Measurements from ENCODE around the gene MMP27. TPM values are rescaled to one million over a fixed set of nuclear protein-coding genes. Genes with fewer than 3 reads are reported as not detected.

The MMP27 gene
- polyA plus RNA-seq, 4 donors = not detected

DNA sequence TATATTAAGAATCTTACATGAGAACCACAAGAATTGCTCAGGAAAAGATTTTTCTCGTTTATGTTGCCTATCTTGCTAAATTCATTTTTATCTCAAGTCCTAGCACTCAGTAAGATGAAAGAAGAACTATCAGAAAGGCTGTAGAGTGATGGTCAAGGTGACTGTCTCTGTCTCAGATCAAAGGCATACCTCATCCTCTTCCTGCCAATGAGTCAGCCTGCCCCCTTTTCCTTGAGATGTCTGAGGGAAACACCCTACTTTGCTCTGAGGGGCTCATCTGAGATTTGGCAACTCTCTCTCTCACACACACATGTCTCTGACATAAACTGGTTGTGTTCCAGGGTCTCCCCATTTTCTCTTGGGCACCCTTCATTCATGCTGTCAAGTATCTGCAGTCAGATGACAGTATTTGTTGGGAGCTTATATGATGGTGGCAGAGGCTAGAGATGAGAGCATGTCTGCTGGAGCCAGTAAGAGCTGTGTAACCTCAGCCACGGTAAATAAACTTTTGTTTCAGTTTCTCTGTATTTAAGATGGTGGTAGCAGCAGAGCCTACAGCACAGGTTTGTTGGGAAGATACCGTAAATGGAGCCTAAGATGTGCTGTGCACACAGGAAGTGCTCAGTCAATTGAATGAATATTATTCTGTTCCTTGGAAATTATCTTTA is 1.6 kb downstream of the MMP27 start:
- DNase-seq (ENCODE audit: low read depth in 4 of 4, low spot score in 3 of 4) = no peak

DNA sequence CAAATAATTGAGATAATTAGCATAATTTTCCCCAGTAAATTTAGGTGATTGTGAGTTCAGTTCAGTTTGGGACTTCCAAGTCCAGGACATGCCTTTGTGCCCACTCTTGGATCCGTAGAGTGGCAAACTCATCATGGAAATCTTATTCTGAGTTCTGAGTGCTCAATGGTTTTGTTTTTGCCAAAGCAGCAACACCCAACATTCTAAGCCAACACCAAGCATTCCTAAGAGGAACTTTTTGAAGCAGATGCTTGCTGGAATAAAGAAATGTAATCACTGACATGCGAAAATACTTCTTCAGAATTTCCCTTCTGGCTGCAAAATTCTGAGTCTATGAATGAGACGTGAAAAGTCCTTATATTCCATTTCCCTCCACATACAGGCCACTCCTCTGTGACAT is 10.4 kb downstream of the MMP27 start:
- DNase-seq (ENCODE audit: low read depth in 4 of 4, low spot score in 3 of 4) = no peak

DNA sequence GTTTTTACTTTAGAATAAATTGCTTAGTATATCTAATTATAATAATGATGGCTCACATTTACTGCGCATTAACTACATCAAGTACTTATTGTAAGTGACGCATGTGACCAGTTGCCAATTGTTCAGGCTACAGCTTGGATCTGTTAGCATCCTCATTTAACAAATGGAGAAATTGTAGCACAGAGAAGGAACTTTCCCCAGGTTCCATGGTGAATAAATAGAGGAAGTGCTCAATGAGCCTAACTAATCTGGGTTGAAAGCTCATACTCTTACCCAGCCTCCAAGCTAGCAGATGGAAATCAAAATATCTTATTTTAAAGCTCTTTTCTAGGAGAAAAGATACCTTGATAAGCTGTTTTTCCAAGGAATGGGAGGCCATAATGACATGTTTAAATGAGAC is 19.8 kb downstream of the MMP27 start:
- no peak for DNase-seq (ENCODE audit: low read depth in 4 of 4, low spot score in 3 of 4)

DNA sequence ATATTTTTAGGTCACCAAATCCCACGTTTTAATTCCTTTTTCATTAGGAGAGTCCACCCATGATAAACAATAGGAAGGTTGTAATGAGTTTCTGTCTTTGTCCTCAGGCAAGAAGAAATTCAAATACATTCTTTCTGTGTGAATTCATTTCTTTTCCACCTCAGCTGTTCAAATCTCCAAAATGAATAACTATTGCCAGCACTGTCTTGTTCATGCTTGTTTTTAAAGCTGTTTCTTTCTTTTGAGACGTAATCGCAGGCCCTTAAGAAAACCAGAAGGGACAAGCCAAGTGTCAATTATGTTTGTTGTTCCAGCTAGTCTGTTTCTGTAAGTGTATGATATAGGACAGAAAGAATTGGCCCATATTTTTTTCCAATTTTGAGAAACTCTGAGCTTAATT is 20.2 kb downstream of the MMP27 start:
- DNase-seq (ENCODE audit: low read depth in 4 of 4, low spot score in 3 of 4) = no peak

DNA sequence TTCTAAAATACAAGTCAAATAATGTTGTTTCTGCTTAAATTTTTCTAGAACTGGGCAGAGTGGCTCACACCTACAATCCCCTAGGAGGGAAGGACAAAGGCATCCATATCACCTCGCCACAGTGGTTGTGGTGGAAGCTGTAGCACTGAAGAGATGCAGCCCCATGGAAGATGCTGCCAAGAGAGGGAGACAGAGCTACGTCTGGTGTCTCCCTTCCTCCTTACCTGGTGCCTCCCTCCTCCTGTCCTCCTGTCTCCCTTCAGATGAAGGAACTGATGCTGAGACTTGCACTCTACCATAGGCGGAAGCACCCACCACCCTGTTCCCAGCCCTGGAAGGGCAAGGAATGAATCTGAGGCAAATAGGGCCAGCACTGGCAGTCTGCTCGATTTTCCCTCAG is 22.3 kb downstream of the MMP27 start:
- no peak for DNase-seq (ENCODE audit: low read depth in 4 of 4, low spot score in 3 of 4)

DNA sequence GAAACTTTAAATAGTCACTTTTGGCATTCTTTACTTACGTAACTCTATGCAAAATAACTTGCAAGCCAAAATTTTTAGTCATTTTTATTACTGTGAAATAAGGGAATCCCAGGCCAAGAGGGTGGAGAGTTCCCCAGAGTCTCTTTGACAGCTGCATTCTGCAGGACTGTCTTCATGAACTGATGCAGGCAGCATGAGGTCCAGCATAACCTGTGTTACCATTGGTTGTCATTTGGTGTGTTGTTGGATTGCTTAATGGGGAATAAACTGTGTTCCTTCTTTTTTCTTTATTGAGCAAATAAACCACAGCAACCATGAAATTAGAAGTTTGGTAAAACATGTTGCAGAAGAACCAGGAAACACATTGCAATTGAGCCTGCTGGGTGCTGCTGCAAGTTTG is 24.6 kb downstream of the MMP27 start:
- DNase-seq (ENCODE audit: low read depth in 4 of 4, low spot score in 3 of 4) = no peak

DNA sequence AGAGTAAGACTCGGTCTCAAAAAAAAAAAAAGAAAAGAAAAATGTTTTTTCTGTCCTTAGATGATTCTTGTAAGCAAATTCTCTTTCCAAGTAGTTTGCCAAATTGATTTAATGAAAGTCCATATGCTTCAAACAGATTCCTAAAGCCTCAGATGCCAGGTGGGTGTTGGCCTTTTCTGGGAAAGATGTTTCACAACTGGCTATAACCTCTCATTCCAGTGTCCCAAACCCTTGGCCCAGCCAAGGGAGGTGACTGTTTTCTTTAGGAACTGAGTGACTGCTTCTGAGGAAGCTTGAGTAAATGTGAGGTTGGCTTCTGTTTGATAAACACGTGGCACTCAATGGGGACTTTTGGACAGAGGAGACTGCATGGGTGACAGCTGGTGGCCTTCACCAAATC is 27.5 kb downstream of the MMP27 start:
- DNase-seq (ENCODE audit: low read depth in 4 of 4, low spot score in 3 of 4) = no peak

DNA sequence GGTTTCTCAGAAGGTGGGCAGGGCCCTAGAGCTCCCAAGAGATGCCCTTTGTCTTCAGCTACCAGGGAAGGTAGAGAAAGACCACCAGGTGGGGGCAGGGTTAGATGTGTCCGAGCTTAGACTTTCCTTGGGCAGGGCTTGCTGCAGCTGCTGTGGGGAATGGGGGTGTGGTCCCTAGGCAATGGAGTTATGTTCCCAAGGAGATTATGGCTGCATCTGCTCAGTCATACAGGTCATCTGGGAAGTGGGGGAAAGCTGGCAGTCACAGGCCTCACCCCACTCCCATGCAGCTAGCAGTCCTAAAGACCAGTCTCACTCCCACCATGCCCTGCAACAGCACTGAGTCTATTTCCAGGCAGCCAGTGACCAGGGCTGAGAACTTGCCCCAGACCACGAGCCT is 29.5 kb downstream of the MMP27 start:
- no peak for DNase-seq (ENCODE audit: low read depth in 4 of 4, low spot score in 3 of 4)

DNA sequence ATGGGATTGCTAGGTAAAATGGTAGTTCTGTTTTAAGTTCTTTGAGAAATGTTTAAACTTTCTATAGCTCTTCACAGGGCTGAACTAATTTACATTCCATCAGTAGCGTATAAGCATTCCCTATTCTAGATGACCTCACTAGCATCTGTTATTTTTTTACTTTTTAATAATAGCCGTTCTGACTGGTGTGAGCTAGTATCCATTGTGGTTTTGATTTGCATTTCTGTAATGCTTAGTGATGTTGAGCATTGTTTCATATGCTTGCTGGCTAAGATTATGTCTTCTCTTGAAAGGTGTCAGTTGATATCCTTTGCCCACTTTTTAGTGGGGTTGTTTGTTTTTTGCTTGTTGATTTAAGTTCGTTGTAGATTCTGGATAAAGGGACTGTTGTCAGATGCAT is 35.9 kb downstream of the MMP27 start:
- no peak for DNase-seq (ENCODE audit: low read depth in 4 of 4, low spot score in 3 of 4)

DNA sequence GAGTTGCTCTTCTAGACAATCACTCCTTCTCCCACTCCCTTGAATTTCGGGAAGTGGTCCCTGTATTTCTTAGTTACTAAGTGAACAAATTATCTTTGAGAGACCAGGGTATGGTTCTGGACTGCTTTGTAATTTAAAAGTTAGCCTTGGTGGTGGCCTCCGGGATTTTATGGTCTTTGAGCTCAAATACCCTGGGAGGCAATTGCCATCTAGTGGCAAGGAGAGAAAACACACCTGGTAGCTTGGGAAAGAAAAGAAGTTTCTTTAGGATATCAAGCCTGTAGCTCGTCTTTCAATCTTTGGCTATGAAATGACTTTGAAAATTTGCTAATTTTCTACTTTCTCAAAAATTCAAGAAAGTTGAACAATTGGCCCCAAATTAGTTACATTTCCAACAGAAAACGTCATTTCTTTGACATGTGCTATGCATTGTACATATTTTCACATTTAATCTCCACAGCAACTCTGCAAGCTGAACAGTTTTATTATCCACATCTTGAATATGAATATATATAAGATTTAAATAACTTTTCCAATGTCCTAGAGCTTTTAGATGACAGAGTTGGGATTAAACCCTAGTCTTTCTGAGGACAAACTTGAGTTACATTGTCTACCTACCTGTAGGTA is 39.1 kb downstream of the MMP27 start:
- peak in 2 of 4 donors; percentile 6 to 9 for DNase-seq (ENCODE audit: low read depth in 4 of 4, low spot score in 3 of 4)

DNA sequence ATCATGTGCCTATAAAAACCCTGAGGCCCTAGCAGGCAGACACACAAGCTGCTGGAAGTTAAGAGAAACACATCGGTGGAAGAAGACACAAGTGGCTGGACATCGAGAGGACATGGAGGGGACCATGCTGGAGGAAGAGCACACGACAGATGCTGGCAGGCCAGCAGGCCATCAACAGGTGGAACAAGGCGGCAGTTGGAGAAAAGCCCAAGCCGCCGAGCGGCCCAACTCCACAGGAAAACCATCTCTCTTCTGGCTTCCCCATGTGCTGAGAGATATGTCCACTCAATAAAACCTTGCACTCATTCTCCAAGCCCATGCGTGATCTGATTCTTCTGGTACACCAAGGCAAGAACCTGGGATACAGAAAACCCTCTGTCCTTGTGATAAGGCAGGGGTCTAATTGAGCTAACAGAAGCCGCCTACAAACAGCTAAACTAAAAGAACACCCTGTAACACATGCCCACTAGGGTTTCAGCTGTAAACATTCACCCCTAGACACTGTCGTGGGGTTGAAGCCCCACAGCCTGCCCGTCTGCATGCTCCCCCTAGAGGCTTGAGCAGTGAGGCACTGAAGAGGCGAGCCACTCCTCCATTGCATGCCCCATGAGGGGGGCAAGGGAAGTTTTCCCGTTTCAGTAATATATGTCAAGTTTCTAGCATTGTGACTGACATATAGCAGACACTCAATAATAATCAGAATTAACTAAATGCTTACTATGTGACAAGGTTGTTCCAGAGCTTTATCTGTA is 41.4 kb downstream of the MMP27 start:
- no peak for DNase-seq (ENCODE audit: low read depth in 4 of 4, low spot score in 3 of 4)

DNA sequence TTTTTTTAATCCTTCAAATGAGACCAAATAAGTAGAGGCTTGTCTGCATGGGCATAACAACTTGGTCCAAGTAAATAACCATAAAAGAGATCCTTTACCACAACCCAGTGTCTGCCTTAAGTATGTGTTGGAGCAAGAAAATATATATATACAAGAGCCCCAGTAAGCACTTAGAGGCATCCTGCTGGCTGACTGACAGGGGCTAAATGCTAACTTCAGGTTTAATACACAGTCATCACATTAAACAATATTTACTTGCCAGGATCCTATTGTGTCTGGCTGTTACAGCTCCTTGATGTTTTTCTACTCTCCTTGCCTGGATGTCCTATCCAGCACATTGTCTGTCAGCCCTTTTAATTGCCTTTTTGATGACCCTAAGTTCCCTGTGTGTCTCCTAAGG is 43.0 kb downstream of the MMP27 start:
- DNase-seq (ENCODE audit: low read depth in 4 of 4, low spot score in 3 of 4) = no peak

DNA sequence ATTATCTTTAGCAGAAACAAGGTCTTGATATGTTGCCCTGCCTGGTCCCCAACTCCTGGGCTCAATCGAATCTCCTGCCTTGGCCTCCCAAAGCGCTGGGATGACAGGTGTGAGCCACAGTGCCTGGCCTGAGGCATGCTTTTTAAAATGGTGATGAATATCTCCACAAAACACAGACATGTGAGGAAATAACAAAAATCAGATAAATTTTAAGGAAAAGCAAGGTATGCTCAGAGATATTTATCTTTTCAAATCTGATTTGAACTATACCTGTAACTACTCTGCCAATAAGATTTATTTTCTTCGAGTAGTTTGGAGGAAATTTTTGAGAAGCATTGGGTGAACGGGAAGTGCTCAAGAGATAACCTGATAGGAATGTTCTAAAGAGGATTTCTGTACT is 44.5 kb downstream of the MMP27 start:
- DNase-seq (ENCODE audit: low read depth in 4 of 4, low spot score in 3 of 4) = no peak

DNA sequence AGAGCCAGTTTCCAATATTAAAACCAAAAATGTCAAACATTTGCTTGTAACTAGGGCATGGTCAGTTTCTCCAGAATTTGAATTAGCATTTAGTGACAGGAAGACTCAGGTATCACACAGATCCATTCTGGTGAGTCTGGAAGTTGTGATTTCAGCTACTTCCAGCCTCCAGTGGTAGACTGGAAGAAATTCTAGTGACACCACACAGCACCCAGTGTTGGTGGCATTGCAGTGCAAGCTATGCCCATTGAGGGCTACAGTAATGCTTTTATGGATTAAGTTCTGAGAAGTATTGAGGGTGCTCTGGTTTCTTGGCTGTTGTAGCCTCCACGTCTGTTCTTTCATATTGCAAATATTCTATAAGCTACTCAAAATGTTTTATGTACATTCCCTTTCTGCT is 49.0 kb downstream of the MMP27 start:
- DNase-seq (ENCODE audit: low read depth in 4 of 4, low spot score in 3 of 4) = no peak

DNA sequence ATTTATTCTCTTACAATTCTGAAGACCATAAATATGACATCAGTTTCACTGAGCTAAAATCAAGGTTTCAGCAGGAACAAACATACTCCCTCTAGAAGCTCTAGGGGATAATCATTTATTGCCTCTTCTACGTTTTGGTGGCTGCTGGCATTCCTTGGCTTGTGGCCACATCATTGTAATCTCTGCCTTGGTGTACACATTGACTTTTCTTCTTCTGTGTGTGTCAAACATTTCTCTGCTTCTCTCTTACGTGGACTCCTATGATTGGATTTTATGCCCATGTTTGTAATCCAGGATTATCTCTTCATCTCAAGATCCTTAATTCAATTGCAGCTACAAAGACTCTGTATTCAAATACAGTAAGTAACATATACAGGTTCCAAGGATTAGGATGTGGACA is 50.0 kb downstream of the MMP27 start:
- DNase-seq (ENCODE audit: low read depth in 4 of 4, low spot score in 3 of 4) = no peak

DNA sequence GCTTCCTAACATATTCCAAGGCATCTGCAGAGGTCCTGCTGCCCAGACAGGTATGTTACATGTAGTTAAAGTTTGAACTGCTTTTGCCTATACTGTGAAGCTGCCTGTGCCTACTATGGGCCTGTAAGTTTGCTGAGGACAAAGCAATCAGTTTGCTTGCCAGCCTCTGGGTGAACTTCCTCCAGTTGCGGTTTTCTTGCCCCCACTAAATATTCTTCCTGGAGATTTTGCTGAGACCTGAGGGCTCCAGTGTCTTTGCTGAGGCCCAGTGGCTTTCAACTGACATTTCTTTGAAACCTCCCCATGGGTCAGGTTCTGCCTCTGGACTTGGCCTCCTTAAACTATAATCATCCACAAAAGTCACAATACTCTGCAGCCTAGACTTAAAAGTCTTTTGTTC is 50.8 kb downstream of the MMP27 start:
- no peak for DNase-seq (ENCODE audit: low read depth in 4 of 4, low spot score in 3 of 4)

DNA sequence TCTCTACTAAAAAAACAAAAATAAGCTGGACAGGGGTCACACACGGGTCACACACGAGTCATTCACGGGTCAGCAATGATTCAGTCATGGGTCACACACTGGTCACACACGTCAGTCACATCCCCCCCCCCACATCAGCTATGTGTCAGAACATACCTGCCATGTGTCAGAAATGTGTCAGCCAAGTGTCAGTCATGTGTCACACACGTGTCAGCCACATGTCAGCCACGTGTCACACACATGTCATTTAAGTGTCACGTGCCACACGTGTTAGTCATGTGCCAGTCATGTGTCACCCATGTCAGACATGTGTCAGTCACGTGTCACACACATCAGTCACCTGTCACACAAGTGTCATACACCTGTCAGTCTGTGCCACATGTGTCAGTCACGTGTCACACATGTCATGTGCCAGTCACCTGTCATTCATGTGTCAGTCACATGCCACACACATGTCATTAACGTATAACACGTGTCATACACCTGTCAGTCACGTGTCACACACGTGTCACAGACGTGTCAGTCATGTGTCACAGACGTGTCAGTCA is 51.8 kb downstream of the MMP27 start:
- DNase-seq (ENCODE audit: low read depth in 4 of 4, low spot score in 3 of 4) = no peak

DNA sequence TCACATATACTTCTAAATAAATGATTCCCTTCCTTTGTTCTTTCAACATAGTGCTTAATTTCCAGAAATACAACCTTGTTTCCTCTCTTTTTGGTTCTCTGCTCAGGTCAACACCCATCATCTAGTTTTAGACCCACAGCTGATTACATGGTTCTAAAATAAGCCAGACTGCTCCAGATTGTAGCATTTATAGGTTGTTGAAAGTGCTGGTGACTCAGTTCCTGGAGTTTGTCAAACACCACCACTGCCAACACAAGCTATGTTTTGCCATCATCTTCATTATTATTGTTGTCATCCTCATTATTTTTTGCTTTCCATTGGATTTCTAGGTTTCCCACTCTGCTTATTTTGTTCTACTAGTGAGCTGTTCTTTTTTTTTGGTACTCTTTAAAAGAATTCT is 58.1 kb downstream of the MMP27 start:
- no peak for DNase-seq (ENCODE audit: low read depth in 4 of 4, low spot score in 3 of 4)

DNA sequence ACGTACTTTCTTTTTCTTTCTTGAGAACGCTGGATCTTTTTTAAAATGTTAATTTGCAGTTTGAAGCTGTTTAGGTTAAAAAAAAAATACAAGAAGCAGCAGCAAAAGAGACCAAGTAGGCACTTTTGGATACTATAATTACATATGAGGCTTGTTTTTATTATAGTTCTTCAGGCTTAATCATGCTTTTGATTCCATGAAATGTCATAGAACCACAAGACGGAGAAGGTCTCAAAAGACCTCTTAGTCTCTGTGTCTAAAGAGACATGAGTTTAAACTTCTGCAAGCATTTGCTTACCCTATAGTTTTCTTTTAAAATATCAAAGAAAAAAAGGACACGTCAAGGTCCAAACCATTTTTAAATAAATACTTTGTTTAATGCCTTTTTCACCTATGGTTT is 61.6 kb downstream of the MMP27 start:
- no peak for DNase-seq (ENCODE audit: low read depth in 4 of 4, low spot score in 3 of 4)
